Measurements from ENCODE around the gene UBE2E3.

- TF ChIP-seq CTCF (IDR thresholded peaks at IDR 0.05; ENCODE audit: borderline replicate concordance, extremely low read depth, low read length, poor library complexity, severe bottlenecking): no peak
- no peak for TF ChIP-seq EZH2 (IDR thresholded peaks at IDR 0.05; ENCODE audit: borderline replicate concordance, low read depth, low read length, severe bottlenecking)
Observed at GRCh38 chr2:180990337-180990736, 9.9 kb downstream of the UBE2E3 start.
